ENCODE data around the gene AKR7A2.
A peak's percentile ranks its signal among the peaks of the same experiment; 100 is the strongest.
"Not testable (repeated sequence)": the region's sequence is repeated elsewhere in the genome, so short reads cannot be mapped to it uniquely, and the experiment has no call there.

AKR7A2 gene

GRCh38 chr1:19306941-19307340 is 5.0 kb downstream of the AKR7A2 start:
- no CpG with 5 or more reads among the region's 6 CpGs for WGBS (ENCODE audit: insufficient coverage, insufficient read length)
- Histone ChIP-seq H3K4me3 (ENCODE audit: low read length) (no peak overlapping the region), H3K4me1 (ENCODE audit: control insufficient read depth, insufficient read depth, low read length) (peaks cover 5% of the 10 kb centered on the region), H3K27me3 (ENCODE audit: control insufficient read depth, insufficient read depth, low read length) (no peaks in the 10 kb centered on the region), H3K36me3 (ENCODE audit: control insufficient read depth, insufficient read depth, low read length) (peaks cover 7% of the 10 kb centered on the region; the same call in 1 of the 2 replicates), H3K27ac (ENCODE audit: low read length) (no peak overlapping the region), H3K9me3 (ENCODE audit: control insufficient read depth, insufficient read depth, low read length) (no peaks in the 10 kb centered on the region)
- no peak for DNase-seq (ENCODE audit: low read depth, low spot score)

- DNase-seq (ENCODE audit: low read depth, low spot score), result no peak
- H3K4me1 ChIP-seq (ENCODE audit: control insufficient read depth, insufficient read depth, low read length), result peaks cover 2% of the 10 kb centered on the region; the same call in 1 of the 2 replicates
- no peak overlapping the region for H3K4me3 ChIP-seq (ENCODE audit: low read length)
- no CpG with 5 or more reads among the region's 11 CpGs for WGBS (ENCODE audit: insufficient coverage, insufficient read length)
- no peak overlapping the region for H3K27ac ChIP-seq (ENCODE audit: low read length)
- peaks cover 7% of the 10 kb centered on the region; the same call in 1 of the 2 replicates for H3K36me3 ChIP-seq (ENCODE audit: control insufficient read depth, insufficient read depth, low read length)
- H3K9me3 ChIP-seq (ENCODE audit: control insufficient read depth, insufficient read depth, low read length), result no peaks in the 10 kb centered on the region
- H3K27me3 ChIP-seq (ENCODE audit: control insufficient read depth, insufficient read depth, low read length), result no peaks in the 10 kb centered on the region
These were observed 6.1 kb downstream of the AKR7A2 start for GRCh38 chr1:19305880-19306279.

- H3K4me1 ChIP-seq (ENCODE audit: control insufficient read depth, insufficient read depth, low read length); H3K27me3 ChIP-seq (ENCODE audit: control insufficient read depth, insufficient read depth, low read length); DNase-seq (ENCODE audit: low read depth, low spot score); H3K36me3 ChIP-seq (ENCODE audit: control insufficient read depth, insufficient read depth, low read length); H3K27ac ChIP-seq (ENCODE audit: low read length); H3K9me3 ChIP-seq (ENCODE audit: control insufficient read depth, insufficient read depth, low read length); H3K4me3 ChIP-seq (ENCODE audit: low read length): not testable (repeated sequence)
- WGBS (ENCODE audit: insufficient coverage, insufficient read length), result no CpG with 5 or more reads among the region's 10 CpGs
These were observed 7.9 kb downstream of the AKR7A2 start for GRCh38 chr1:19304081-19304480.

GRCh38 chr1:19300211-19300610 is 11.7 kb downstream of the AKR7A2 start:
- no CpG with 5 or more reads among the region's 2 CpGs for WGBS (ENCODE audit: insufficient coverage, insufficient read length)
- no peaks in the 10 kb centered on the region for H3K27me3 ChIP-seq (ENCODE audit: control insufficient read depth, insufficient read depth, low read length)
- no peak overlapping the region for H3K27ac ChIP-seq (ENCODE audit: low read length)
- H3K9me3 ChIP-seq (ENCODE audit: control insufficient read depth, insufficient read depth, low read length), result peaks cover 2% of the 10 kb centered on the region
- DNase-seq (ENCODE audit: low read depth, low spot score), result no peak
- no peak overlapping the region for H3K4me3 ChIP-seq (ENCODE audit: low read length)
- H3K36me3 ChIP-seq (ENCODE audit: control insufficient read depth, insufficient read depth, low read length), result peaks cover 5% of the 10 kb centered on the region; the same call in 1 of the 2 replicates
- no peaks in the 10 kb centered on the region for H3K4me1 ChIP-seq (ENCODE audit: control insufficient read depth, insufficient read depth, low read length)

- Histone ChIP-seq H3K36me3 (ENCODE audit: control insufficient read depth, insufficient read depth, low read length) (no peaks in the 10 kb centered on the region), H3K4me3 (ENCODE audit: low read length) (no peak overlapping the region), H3K27me3 (ENCODE audit: control insufficient read depth, insufficient read depth, low read length) (no peaks in the 10 kb centered on the region), H3K4me1 (ENCODE audit: control insufficient read depth, insufficient read depth, low read length) (no peaks in the 10 kb centered on the region), H3K9me3 (ENCODE audit: control insufficient read depth, insufficient read depth, low read length) (peaks cover 5% of the 10 kb centered on the region; the same call in 1 of the 2 replicates), H3K27ac (ENCODE audit: low read length) (no peak overlapping the region)
- no CpG with 5 or more reads among the region's 2 CpGs for whole genome bisulfite sequencing (ENCODE audit: insufficient coverage, insufficient read length)
- no peak for DNase-seq (ENCODE audit: low read depth, low spot score)
These were observed 17.3 kb downstream of the AKR7A2 start for GRCh38 chr1:19294638-19295037.

GRCh38 chr1:19289244-19289643 is 22.7 kb downstream of the AKR7A2 start:
- no peaks in the 10 kb centered on the region for H3K9me3 ChIP-seq (ENCODE audit: control insufficient read depth, insufficient read depth, low read length)
- H3K27me3 ChIP-seq (ENCODE audit: control insufficient read depth, insufficient read depth, low read length), result peaks cover 7% of the 10 kb centered on the region; the same call in 1 of the 2 replicates
- H3K4me1 ChIP-seq (ENCODE audit: control insufficient read depth, insufficient read depth, low read length), result no peaks in the 10 kb centered on the region
- WGBS (ENCODE audit: insufficient coverage, insufficient read length), result no CpG with 5 or more reads among the region's 2 CpGs
- H3K4me3 ChIP-seq (ENCODE audit: low read length), result no peak overlapping the region
- no peaks in the 10 kb centered on the region for H3K36me3 ChIP-seq (ENCODE audit: control insufficient read depth, insufficient read depth, low read length)
- no peak overlapping the region for H3K27ac ChIP-seq (ENCODE audit: low read length)
- DNase-seq (ENCODE audit: low read depth, low spot score), result no peak

- no CpG with 5 or more reads among the region's 82 CpGs for WGBS (ENCODE audit: insufficient coverage, insufficient read length)
- H3K4me3 ChIP-seq (ENCODE audit: low read length), result peak within 1 kb of the TSS; percentile 21; the same call in 1 of the 2 replicates
- not testable (repeated sequence) for H3K36me3 ChIP-seq (ENCODE audit: control insufficient read depth, insufficient read depth, low read length); H3K9me3 ChIP-seq (ENCODE audit: control insufficient read depth, insufficient read depth, low read length); H3K27me3 ChIP-seq (ENCODE audit: control insufficient read depth, insufficient read depth, low read length); DNase-seq (ENCODE audit: low read depth, low spot score); H3K4me1 ChIP-seq (ENCODE audit: control insufficient read depth, insufficient read depth, low read length); H3K27ac ChIP-seq (ENCODE audit: low read length)
These were observed 23.4 kb downstream of the AKR7A2 start, which contains the start of gene AKR7A3 for GRCh38 chr1:19288324-19289241. AKR7A3 (minus strand) TSS chr1:19288770; CDS start chr1:19288709, 61 bp downstream.

- Histone ChIP-seq H3K27me3 (ENCODE audit: control insufficient read depth, insufficient read depth, low read length) (peaks cover 7% of the 10 kb centered on the region; the same call in 1 of the 2 replicates), H3K27ac (ENCODE audit: low read length) (no peak overlapping the region), H3K36me3 (ENCODE audit: control insufficient read depth, insufficient read depth, low read length) (no peaks in the 10 kb centered on the region), H3K9me3 (ENCODE audit: control insufficient read depth, insufficient read depth, low read length) (no peaks in the 10 kb centered on the region), H3K4me3 (ENCODE audit: low read length) (no peak overlapping the region), H3K4me1 (ENCODE audit: control insufficient read depth, insufficient read depth, low read length) (no peaks in the 10 kb centered on the region)
- no CpG with 5 or more reads among the region's 13 CpGs for WGBS (ENCODE audit: insufficient coverage, insufficient read length)
- DNase-seq (ENCODE audit: low read depth, low spot score), result no peak
These were observed 24.3 kb downstream of the AKR7A2 start for GRCh38 chr1:19287436-19288185.

- not testable (repeated sequence) for H3K27ac ChIP-seq (ENCODE audit: low read length); H3K27me3 ChIP-seq (ENCODE audit: control insufficient read depth, insufficient read depth, low read length); DNase-seq (ENCODE audit: low read depth, low spot score); H3K4me1 ChIP-seq (ENCODE audit: control insufficient read depth, insufficient read depth, low read length); H3K4me3 ChIP-seq (ENCODE audit: low read length); H3K36me3 ChIP-seq (ENCODE audit: control insufficient read depth, insufficient read depth, low read length); H3K9me3 ChIP-seq (ENCODE audit: control insufficient read depth, insufficient read depth, low read length)
- no CpG with 5 or more reads among the region's 3 CpGs for WGBS (ENCODE audit: insufficient coverage, insufficient read length)
These were observed 26.1 kb downstream of the AKR7A2 start for GRCh38 chr1:19285807-19286206.

- H3K4me3 ChIP-seq (ENCODE audit: low read length); H3K9me3 ChIP-seq (ENCODE audit: control insufficient read depth, insufficient read depth, low read length); H3K27me3 ChIP-seq (ENCODE audit: control insufficient read depth, insufficient read depth, low read length); H3K27ac ChIP-seq (ENCODE audit: low read length); H3K4me1 ChIP-seq (ENCODE audit: control insufficient read depth, insufficient read depth, low read length); H3K36me3 ChIP-seq (ENCODE audit: control insufficient read depth, insufficient read depth, low read length); DNase-seq (ENCODE audit: low read depth, low spot score): not testable (repeated sequence)
- WGBS (ENCODE audit: insufficient coverage, insufficient read length), result no CpG with 5 or more reads among the region's 3 CpGs
These were observed 26.6 kb downstream of the AKR7A2 start for GRCh38 chr1:19285366-19285765.

Measured in iPS DF 6.9 (cell line).